NK-92 (cell line): ENCODE measurements around the gene RPE65.
"Not testable (repeated sequence)": the region's sequence is repeated elsewhere in the genome, so short reads cannot be mapped to it uniquely, and the experiment has no call there.

Experiments
- DNase-seq: peaks from one replicate; lab custom pipeline; 2025; ENCODE audit not compliant: unreplicated experiment; lab: John Stamatoyannopoulos, UW

The RPE65 gene

GRCh38 chr1:68453060-68453670 is 3.4 kb upstream of the RPE65 start:
- no peak for DNase-seq

- no peak for DNase-seq
Measured at GRCh38 chr1:68448365-68448764, 1.4 kb downstream of the RPE65 start.

GRCh38 chr1:68445709-68446108 is 4.0 kb downstream of the RPE65 start:
- no peak for DNase-seq

GRCh38 chr1:68442822-68443556 is 6.8 kb downstream of the RPE65 start:
- no peak for DNase-seq

- DNase-seq = no peak
Measured at GRCh38 chr1:68442006-68442405, 7.7 kb downstream of the RPE65 start.

GRCh38 chr1:68438310-68438709 is 11.4 kb downstream of the RPE65 start:
- no peak for DNase-seq

GRCh38 chr1:68433395-68433794 is 16.4 kb downstream of the RPE65 start:
- no peak for DNase-seq

GRCh38 chr1:68431076-68431475 is 18.7 kb downstream of the RPE65 start:
- no peak for DNase-seq

GRCh38 chr1:68429233-68429808 is 20.4 kb downstream of the RPE65 start:
- no peak for DNase-seq

GRCh38 chr1:68426594-68426993 is 23.2 kb downstream of the RPE65 start:
- no peak for DNase-seq

- no peak for DNase-seq
Measured at GRCh38 chr1:68421350-68421749, 28.4 kb downstream of the RPE65 start.

- DNase-seq = no peak
Measured at GRCh38 chr1:68409426-68409825, 40.3 kb downstream of the RPE65 start.

- no peak for DNase-seq
Measured at GRCh38 chr1:68401506-68401905, 48.2 kb downstream of the RPE65 start.

- DNase-seq = not testable (repeated sequence)
Measured at GRCh38 chr1:68395575-68395974, 54.2 kb downstream of the RPE65 start.

- DNase-seq = not testable (repeated sequence)
Measured at GRCh38 chr1:68392474-68392873, 57.3 kb downstream of the RPE65 start.

- not testable (repeated sequence) for DNase-seq
Measured at GRCh38 chr1:68385798-68386524, 63.8 kb downstream of the RPE65 start.

- DNase-seq = no peak
Measured at GRCh38 chr1:68384872-68385411, 64.8 kb downstream of the RPE65 start.

GRCh38 chr1:68384321-68384813 is 65.4 kb downstream of the RPE65 start:
- DNase-seq = no peak

- no peak for DNase-seq
Measured at GRCh38 chr1:68383092-68383491, 66.7 kb downstream of the RPE65 start.

GRCh38 chr1:68379085-68379478 is 70.7 kb downstream of the RPE65 start:
- no peak for DNase-seq
